GM19035 (cell line): ENCODE results near the gene TLR4.

Source experiments
- ATAC-seq: cut with Tn5 transposase; IDR thresholded peaks from one replicate; pipeline ENCODE4 v1.9.1; 2021; ENCODE audit not compliant: unreplicated experiment

Gene TLR4

GRCh38 chr9:117714282-117714681 lies 10.1 kb downstream of the TLR4 start:
- ATAC-seq, result no peak

DNA sequence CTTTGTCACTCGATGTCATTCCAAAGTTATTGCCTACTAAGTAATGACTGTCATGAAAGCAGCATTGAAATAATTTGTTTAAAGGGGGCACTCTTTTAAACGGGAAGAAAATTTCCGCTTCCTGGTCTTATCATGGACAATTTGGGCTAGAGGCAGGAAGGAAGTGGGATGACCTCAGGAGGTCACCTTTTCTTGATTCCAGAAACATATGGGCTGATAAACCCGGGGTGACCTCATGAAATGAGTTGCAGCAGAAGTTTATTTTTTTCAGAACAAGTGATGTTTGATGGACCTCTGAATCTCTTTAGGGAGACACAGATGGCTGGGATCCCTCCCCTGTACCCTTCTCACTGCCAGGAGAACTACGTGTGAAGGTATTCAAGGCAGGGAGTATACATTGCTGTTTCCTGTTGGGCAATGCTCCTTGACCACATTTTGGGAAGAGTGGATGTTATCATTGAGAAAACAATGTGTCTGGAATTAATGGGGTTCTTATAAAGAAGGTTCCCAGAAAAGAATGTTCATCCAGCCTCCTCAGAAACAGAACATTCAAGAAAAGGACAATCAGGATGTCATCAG lies 11.3 kb downstream of the TLR4 start:
- no peak for ATAC-seq

DNA sequence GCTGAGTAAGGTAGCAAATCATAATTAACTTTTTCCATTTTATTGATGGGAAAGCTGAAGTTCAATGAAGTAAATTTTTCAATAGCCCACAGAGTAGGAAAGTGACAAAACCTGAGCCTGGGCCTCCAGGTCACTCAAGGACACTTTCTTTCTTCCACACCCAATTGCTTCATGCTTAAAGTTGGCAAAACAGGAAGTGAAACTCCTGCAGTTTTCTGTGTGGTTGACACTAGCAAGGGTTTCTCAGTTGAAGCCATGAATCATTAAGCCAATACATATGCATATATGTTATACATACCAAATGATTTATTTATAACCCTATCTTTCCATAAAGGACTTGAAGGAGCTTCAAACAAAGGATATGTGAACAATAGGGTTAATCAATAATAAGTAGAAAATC lies 13.9 kb downstream of the TLR4 start:
- peak; percentile 99 for ATAC-seq

- ATAC-seq, result peak; percentile 6
Observed at GRCh38 chr9:117718701-117719100, 14.5 kb downstream of the TLR4 start.

DNA sequence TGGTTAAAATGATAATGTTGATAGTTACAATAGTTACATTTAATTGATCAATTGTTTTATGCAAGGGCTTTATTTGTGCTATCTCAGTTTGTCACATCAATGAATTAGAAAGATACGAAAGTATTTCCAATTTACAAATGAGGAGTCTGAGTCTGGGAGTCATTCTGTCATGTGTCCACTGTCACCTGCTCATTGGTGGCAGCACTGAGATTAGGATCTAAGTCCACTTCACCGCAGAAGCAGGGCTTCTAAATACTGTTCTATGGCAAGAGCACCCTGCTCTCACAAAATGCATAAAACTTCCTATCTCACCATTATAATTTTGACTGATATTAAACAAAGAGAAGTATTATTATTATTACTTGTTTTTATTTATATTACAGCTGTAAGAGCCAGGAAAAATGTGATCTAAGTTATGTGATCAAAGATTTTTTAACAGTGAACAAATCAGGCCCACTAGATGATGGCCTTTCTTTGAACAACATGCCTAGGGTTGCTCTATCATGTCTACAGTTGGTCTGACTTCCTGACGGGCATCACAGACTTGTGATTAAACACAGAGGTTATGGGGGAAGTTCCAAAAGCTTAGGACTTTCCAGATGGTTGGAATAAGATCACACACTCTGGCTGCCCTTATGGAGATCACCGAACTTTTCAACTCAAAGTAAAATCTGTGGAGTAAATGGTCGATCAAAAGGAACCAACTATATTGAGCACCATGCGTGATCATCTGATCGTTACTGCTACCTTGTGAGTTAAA lies 15.1 kb downstream of the TLR4 start:
- ATAC-seq, result no peak

DNA sequence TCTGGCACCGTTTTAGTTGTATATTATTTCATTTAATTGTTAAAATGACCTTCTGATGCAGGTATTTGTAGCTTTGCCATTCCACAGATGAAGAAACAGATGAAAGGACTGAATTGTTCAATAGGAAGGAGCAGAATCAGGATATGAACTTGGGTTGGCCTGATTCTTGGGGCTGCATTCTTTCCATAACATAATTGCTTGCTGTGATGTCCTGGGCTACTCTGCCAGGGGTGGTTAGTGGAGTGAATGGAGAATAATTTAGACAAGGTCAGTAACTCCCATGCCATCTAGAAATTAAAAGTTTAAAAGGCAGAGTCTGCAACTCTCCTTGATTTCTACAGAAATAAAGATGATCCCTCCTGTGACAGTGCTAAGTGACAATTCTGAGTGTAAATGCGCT lies 15.9 kb downstream of the TLR4 start:
- ATAC-seq, result no peak

DNA sequence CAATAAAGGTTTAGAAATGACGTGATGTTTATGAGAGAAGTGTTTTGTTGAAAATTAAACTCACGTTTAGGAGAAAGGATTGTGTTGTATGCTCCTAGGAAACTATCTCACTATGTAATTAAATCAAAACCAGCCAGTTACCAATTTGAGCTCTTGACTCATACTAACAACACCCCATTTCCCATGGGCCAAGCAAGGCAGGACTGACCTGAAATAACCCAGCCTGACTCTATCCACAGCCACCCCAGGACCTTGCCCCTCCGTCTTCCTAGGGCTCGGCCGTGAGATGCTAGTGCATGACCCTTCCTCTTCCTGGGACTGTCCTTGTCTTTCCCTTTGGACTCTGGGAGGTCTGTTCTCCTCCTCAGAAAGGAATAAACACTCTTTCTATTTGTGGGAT lies 16.4 kb downstream of the TLR4 start:
- no peak for ATAC-seq

- ATAC-seq, result no peak
Observed at GRCh38 chr9:117720987-117721386, 16.8 kb downstream of the TLR4 start.

- no peak for ATAC-seq
Observed at GRCh38 chr9:117722108-117722761, 18.0 kb downstream of the TLR4 start.

DNA sequence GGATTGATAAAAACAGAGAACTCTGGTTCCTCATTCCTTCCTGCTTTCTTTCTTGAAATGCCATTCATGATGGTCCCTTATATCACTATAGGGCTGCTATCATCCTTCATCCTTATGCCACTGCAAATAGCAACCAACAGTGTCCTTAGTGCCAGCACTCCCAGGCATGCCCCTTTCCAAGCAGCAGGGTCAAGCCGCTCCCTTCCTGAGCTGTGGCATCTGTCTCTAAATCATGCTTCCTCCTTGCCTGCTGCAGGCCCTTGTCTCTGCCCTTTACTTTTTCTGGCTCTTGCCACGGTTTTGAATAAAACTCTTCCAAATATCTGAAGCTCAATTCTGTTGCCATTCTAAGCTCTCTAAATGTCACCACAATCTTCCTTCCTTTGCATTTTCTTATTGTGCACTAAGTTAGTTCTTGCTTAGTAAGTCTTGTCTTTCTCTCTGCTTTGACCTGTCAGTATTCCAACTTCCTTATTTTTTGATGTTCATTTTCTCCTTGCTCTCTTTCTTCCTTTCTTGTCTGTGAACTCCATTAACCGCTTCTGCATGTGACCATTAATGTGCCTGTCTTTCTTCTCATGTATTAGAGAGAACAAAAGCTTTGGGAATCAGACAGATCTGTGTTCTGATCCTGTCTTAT lies 19.9 kb downstream of the TLR4 start:
- ATAC-seq, result no peak

DNA sequence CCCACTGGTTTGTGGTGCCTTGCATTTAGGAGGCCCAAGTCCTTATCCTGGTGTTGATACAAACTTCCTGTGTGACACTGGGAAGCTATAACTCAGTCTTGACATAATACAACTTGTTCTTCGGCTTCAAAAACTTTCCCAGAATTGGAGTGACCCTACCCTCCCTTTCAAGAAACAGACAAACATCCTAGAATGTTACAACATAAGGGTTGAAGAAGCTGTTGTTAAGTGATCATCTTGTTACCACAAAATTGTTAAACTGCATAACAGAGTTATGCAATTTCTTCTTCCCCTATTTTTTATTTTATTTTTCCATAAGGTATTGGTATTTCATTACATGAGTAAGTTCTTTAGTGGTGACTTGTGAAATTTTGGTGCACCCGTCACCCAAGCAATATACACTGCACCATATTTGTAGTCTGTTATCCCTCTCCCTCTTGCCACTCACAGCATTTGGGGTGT lies 21.3 kb downstream of the TLR4 start:
- no peak for ATAC-seq

DNA sequence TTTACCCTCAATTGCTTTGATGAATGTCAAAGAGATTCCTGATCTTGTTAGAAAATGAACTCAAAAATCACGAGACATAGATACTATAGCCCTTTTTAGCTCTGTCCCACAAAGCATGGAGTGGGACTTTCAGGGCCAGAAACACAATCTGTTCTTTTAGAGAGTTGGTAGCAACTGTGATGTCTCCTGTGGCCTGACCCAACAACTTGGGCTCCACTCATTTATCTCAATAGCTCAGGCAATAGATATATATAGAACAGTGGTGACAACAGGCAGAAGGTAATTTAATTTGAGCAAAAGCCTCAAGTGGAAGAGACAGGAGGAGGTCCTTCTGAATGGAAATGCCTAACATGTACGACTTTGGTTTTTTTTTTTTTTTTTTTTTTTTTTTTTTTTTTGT lies 25.2 kb downstream of the TLR4 start:
- no peak for ATAC-seq

- no peak for ATAC-seq
Observed at GRCh38 chr9:117732494-117732893, 28.3 kb downstream of the TLR4 start.

- no peak for ATAC-seq
Observed at GRCh38 chr9:117733465-117733864, 29.3 kb downstream of the TLR4 start.

DNA sequence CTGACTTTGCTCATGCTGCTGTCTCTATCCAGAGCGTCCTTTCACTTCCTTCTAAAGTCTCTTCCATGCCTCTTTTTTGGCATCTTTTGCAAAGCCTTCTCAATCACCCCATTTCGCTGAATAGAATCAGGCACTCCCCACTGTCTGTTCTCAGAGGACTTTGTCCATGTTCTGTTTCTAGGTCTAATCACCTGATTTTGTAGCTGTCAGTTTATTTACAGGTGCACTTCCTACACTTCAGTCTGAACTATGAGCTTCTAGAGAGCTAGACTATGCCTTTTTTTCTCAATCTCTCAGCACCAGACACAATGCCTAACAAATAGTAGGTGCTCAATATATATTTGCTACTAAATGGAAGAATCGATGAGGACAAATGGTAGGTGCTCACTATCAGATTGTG lies 29.9 kb downstream of the TLR4 start:
- ATAC-seq, result no peak

DNA sequence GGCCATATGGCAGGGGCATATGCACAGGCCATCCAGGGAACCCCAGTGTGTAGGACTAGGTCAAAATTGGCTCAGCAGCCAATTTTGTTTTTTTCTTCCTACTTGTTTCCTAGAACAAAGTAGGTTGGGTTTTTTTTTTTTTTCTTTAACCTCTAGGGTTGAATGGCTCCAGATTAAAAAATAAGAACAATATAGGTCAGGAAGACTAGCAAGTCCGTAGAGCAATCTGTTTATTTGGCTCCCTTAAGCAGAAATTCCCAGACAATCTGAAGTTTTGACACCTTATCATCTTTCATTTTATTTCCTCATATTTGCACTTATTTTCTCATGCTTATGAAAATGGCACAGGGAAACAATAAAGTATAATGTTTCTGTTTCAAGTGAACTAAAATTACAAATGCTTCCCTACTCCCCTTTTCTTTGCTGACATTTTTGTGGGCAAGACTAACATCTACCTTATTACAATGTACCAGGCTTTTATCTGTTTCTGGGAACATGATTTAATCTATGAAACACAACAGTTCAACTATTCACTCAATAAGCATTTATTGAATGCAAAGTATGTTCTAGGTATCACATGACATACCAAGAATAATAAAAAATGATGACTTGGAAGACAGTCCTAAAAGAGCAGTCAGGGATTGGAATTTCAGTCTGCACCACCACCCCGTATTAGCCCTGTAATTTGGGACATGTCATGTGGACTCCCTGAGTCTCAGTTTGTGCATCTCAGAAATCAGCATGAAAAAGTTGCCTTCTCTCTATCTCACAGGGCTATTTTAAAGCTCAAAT lies 30.5 kb downstream of the TLR4 start:
- ATAC-seq, result no peak

- no peak for ATAC-seq
Observed at GRCh38 chr9:117737721-117738226, 33.6 kb downstream of the TLR4 start.

- no peak for ATAC-seq
Observed at GRCh38 chr9:117739206-117739605, 35.0 kb downstream of the TLR4 start.

GRCh38 chr9:117739624-117740347 lies 35.6 kb downstream of the TLR4 start:
- ATAC-seq, result no peak

DNA sequence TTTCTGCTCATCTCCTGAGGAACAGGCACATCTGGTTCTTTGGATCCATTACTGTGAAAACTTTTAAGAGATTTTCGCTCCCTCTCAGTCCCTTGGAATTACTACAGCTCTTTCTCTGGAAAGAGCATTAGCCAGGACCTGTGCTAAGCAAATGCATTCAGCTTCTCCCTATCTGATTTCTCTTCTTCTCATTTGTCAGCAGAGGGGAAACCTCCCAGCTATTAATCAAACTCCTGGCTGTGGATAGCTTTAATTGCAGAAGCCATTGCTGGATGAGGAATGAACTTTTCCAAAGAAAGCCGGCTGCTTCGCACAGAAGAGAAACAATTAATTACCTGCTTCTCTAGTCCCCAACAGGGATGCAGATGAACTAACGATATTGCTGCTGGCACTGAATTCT lies 37.9 kb downstream of the TLR4 start:
- no peak for ATAC-seq
